Measurements from ENCODE around the gene MEF2C.
A peak's percentile ranks its signal among the peaks of the same experiment; 100 is the strongest.

The MEF2C gene

GRCh38 chr5:88785746-88786565 is 97.0 kb downstream of the MEF2C start:
- Mint-ChIP-seq H3K4me1 (no peaks in the 10 kb centered on the region), H3K27ac (no peak overlapping the region), H3K36me3 (no peaks in the 10 kb centered on the region), H3K9me3 (no peaks in the 10 kb centered on the region), H3K4me3 (no peak overlapping the region)
- ATAC-seq (peak; percentile 57), DNase-seq (ENCODE audit: low spot score in 2 of 2) (no peak)

GRCh38 chr5:88782571-88782970 is 100.4 kb downstream of the MEF2C start:
- no peak overlapping the region for H3K4me3 Mint-ChIP-seq
- no peak overlapping the region for H3K27ac Mint-ChIP-seq
- no peaks in the 10 kb centered on the region for H3K4me1 Mint-ChIP-seq
- H3K9me3 Mint-ChIP-seq, result no peaks in the 10 kb centered on the region
- ATAC-seq (no peak), DNase-seq (ENCODE audit: low spot score in 2 of 2) (no peak)
- no peaks in the 10 kb centered on the region for H3K36me3 Mint-ChIP-seq

GRCh38 chr5:88780736-88781135 is 102.2 kb downstream of the MEF2C start:
- no peaks in the 10 kb centered on the region for H3K4me1 Mint-ChIP-seq

GRCh38 chr5:88778736-88779135 is 104.2 kb downstream of the MEF2C start:
- no peak overlapping the region for H3K4me3 Mint-ChIP-seq
- no peak overlapping the region for H3K27ac Mint-ChIP-seq
- ATAC-seq, result no peak
- no peak for DNase-seq (ENCODE audit: low spot score in 2 of 2)
- H3K4me1 Mint-ChIP-seq, result no peaks in the 10 kb centered on the region
- H3K9me3 Mint-ChIP-seq, result no peaks in the 10 kb centered on the region
- no peaks in the 10 kb centered on the region for H3K36me3 Mint-ChIP-seq

More at GRCh38 chr5:88780736-88781135, 102.2 kb downstream of the MEF2C start:
- no peak overlapping the region for H3K27ac Mint-ChIP-seq
- DNase-seq (ENCODE audit: low spot score in 2 of 2) (no peak), ATAC-seq (no peak)
- no peaks in the 10 kb centered on the region for H3K36me3 Mint-ChIP-seq
- no peaks in the 10 kb centered on the region for H3K9me3 Mint-ChIP-seq
- no peak overlapping the region for H3K4me3 Mint-ChIP-seq

- ATAC-seq, result no peak
- Mint-ChIP-seq H3K27ac (no peak overlapping the region), H3K36me3 (no peaks in the 10 kb centered on the region)
Measured at GRCh38 chr5:88776692-88777091, 106.3 kb downstream of the MEF2C start.

GRCh38 chr5:88772831-88773230 is 110.2 kb downstream of the MEF2C start:
- no peaks in the 10 kb centered on the region for H3K4me1 Mint-ChIP-seq
- no peak overlapping the region for H3K4me3 Mint-ChIP-seq
- H3K36me3 Mint-ChIP-seq, result no peaks in the 10 kb centered on the region
- ATAC-seq (no peak), DNase-seq (ENCODE audit: low spot score in 2 of 2) (no peak)
- no peaks in the 10 kb centered on the region for H3K9me3 Mint-ChIP-seq
- H3K27ac Mint-ChIP-seq, result no peak overlapping the region

More at GRCh38 chr5:88776692-88777091, 106.3 kb downstream of the MEF2C start:
- Mint-ChIP-seq H3K9me3 (no peaks in the 10 kb centered on the region), H3K4me3 (no peak overlapping the region), H3K4me1 (no peaks in the 10 kb centered on the region)
- no peak for DNase-seq (ENCODE audit: low spot score in 2 of 2)

- Mint-ChIP-seq H3K9me3 (no peaks in the 10 kb centered on the region), H3K27ac (no peak overlapping the region), H3K4me1 (no peaks in the 10 kb centered on the region), H3K4me3 (no peak overlapping the region), H3K36me3 (no peaks in the 10 kb centered on the region)
- ATAC-seq (no peak), DNase-seq (ENCODE audit: low spot score in 2 of 2) (no peak)
Measured at GRCh38 chr5:88772047-88772446, 110.9 kb downstream of the MEF2C start.

- DNase-seq (ENCODE audit: low spot score in 2 of 2) (no peak), ATAC-seq (no peak)
- H3K4me1 Mint-ChIP-seq, result no peaks in the 10 kb centered on the region
- no peak overlapping the region for H3K27ac Mint-ChIP-seq
- no peaks in the 10 kb centered on the region for H3K9me3 Mint-ChIP-seq
- H3K36me3 Mint-ChIP-seq, result no peaks in the 10 kb centered on the region
- H3K4me3 Mint-ChIP-seq, result no peak overlapping the region
Measured at GRCh38 chr5:88770276-88771257, 112.4 kb downstream of the MEF2C start.

- Mint-ChIP-seq H3K9me3 (no peaks in the 10 kb centered on the region), H3K27ac (no peak overlapping the region), H3K4me1 (no peaks in the 10 kb centered on the region), H3K4me3 (no peak overlapping the region), H3K36me3 (no peaks in the 10 kb centered on the region)
- DNase-seq (ENCODE audit: low spot score in 2 of 2), result no peak
- no peak for ATAC-seq
Measured at GRCh38 chr5:88769165-88769564, 113.8 kb downstream of the MEF2C start.

GRCh38 chr5:88768411-88768810 is 114.6 kb downstream of the MEF2C start:
- Mint-ChIP-seq H3K36me3 (no peaks in the 10 kb centered on the region), H3K27ac (no peak overlapping the region), H3K4me1 (no peaks in the 10 kb centered on the region), H3K9me3 (no peaks in the 10 kb centered on the region), H3K4me3 (no peak overlapping the region)
- ATAC-seq (no peak), DNase-seq (ENCODE audit: low spot score in 2 of 2) (no peak)

GRCh38 chr5:88765798-88766197 is 117.2 kb downstream of the MEF2C start:
- no peaks in the 10 kb centered on the region for H3K9me3 Mint-ChIP-seq
- ATAC-seq, result no peak
- no peak overlapping the region for H3K4me3 Mint-ChIP-seq
- no peak for DNase-seq (ENCODE audit: low spot score in 2 of 2)
- H3K27ac Mint-ChIP-seq, result no peak overlapping the region
- no peaks in the 10 kb centered on the region for H3K36me3 Mint-ChIP-seq
- H3K4me1 Mint-ChIP-seq, result no peaks in the 10 kb centered on the region

GRCh38 chr5:88765171-88765570 is 117.8 kb downstream of the MEF2C start:
- DNase-seq (ENCODE audit: low spot score in 2 of 2) (no peak), ATAC-seq (no peak)
- Mint-ChIP-seq H3K36me3 (no peaks in the 10 kb centered on the region), H3K4me3 (no peak overlapping the region), H3K4me1 (no peaks in the 10 kb centered on the region), H3K27ac (no peak overlapping the region), H3K9me3 (no peaks in the 10 kb centered on the region)

GRCh38 chr5:88761939-88762338 is 121.0 kb downstream of the MEF2C start:
- no peaks in the 10 kb centered on the region for H3K9me3 Mint-ChIP-seq
- no peaks in the 10 kb centered on the region for H3K4me1 Mint-ChIP-seq
- ATAC-seq, result no peak
- no peak overlapping the region for H3K4me3 Mint-ChIP-seq
- H3K27ac Mint-ChIP-seq, result no peak overlapping the region
- H3K36me3 Mint-ChIP-seq, result no peaks in the 10 kb centered on the region
- DNase-seq (ENCODE audit: low spot score in 2 of 2), result no peak

- H3K27ac Mint-ChIP-seq, result no peak overlapping the region
- no peak for ATAC-seq
- no peaks in the 10 kb centered on the region for H3K9me3 Mint-ChIP-seq
- no peaks in the 10 kb centered on the region for H3K36me3 Mint-ChIP-seq
- no peak overlapping the region for H3K4me3 Mint-ChIP-seq
- H3K4me1 Mint-ChIP-seq, result no peaks in the 10 kb centered on the region
- no peak for DNase-seq (ENCODE audit: low spot score in 2 of 2)
Measured at GRCh38 chr5:88761269-88761850, 121.6 kb downstream of the MEF2C start.

- no peaks in the 10 kb centered on the region for H3K9me3 Mint-ChIP-seq
- no peaks in the 10 kb centered on the region for H3K36me3 Mint-ChIP-seq
- no peak overlapping the region for H3K27ac Mint-ChIP-seq
- no peaks in the 10 kb centered on the region for H3K4me1 Mint-ChIP-seq
- DNase-seq (ENCODE audit: low spot score in 2 of 2), result no peak
- H3K4me3 Mint-ChIP-seq, result no peak overlapping the region
- no peak for ATAC-seq
Measured at GRCh38 chr5:88760527-88760926, 122.5 kb downstream of the MEF2C start.
